Thymus (tissue), 14 donors: Measurements from ENCODE around the gene KCNA5. TPM values are rescaled to one million over a fixed set of nuclear protein-coding genes. Genes with fewer than 3 reads are reported as not detected.

ENCODE experiments used
- DNase-seq, 9 donors: peaks; one replicate each; pipeline ENCODE4 v3.0.0-alpha.2; 2013; ENCODE audit warnings: low spot score in 9 of 9, low read depth in 6 of 9, missing footprints in 1 of 9
- H3K27ac ChIP-seq, 2 donors: one replicate each; pipeline ENCODE4 v1.5.1; 2013; ENCODE audit warnings: control low read depth in 1 of 2, low read depth in 1 of 2, low read length in 1 of 2, mild to moderate bottlenecking in 1 of 2, moderate library complexity in 1 of 2
- H3K27me3 ChIP-seq, 2 donors: one replicate each; pipeline ENCODE4 v1.5.1; 2013; ENCODE audit warnings: low read length in 1 of 2; ENCODE audit not compliant: control insufficient read depth in 2 of 2, insufficient read depth in 1 of 2
- H3K36me3 ChIP-seq, 2 donors: one replicate each; pipeline ENCODE4 v1.5.1; 2013; ENCODE audit warnings: low read length in 1 of 2, mild to moderate bottlenecking in 1 of 2, moderate library complexity in 1 of 2; ENCODE audit not compliant: control insufficient read depth in 2 of 2, insufficient read depth in 2 of 2
- H3K4me1 ChIP-seq, 2 donors: one replicate each; pipeline ENCODE4 v1.5.1; 2013; ENCODE audit warnings: low read length in 2 of 2; ENCODE audit not compliant: control insufficient read depth in 2 of 2, insufficient read depth in 2 of 2
- H3K4me3 ChIP-seq, 2 donors: one replicate each; pipeline ENCODE4 v1.5.1; 2013; ENCODE audit warnings: low read length in 2 of 2, control low read depth in 1 of 2, mild to moderate bottlenecking in 1 of 2
- H3K9me3 ChIP-seq, 2 donors: one replicate each; pipeline ENCODE4 v1.5.1; 2013; ENCODE audit warnings: low read length in 1 of 2, mild to moderate bottlenecking in 1 of 2; ENCODE audit not compliant: control insufficient read depth in 2 of 2, insufficient read depth in 1 of 2
- WGBS: extraction: QIAGEN DNeasy Blood & Tissue Kit; methylation state at CpG from one replicate; pipeline ENCODE4 v1.1.7; 2013; 5-methylcytosine and 5-hydroxymethylcytosine counted together
- long read RNA-seq, 10 donors: transcript quantifications; one replicate each; lab custom pipeline, GENCODE V29; 2026
- polyA plus RNA-seq: library from polyadenylated mRNA; stranded (reverse); fragments of 200-250 nt; gene quantifications from one replicate; pipeline ENCODE4 v1.2.3, GENCODE V29; 2013
- total RNA-seq: library from RNA; stranded (reverse); fragments of 120-200 nt; gene quantifications from one replicate; pipeline ENCODE4 v1.2.4, GENCODE V29; 2013
- donor health status: healthy.

The KCNA5 gene
- total RNA-seq, result 0.33 TPM
- 2.9 TPM for polyA plus RNA-seq
- long read RNA-seq, donor 1, result 0 reads
- long read RNA-seq, donor 2, result 0 reads
- long read RNA-seq, donor 3, result 0 reads
- long read RNA-seq, donor 4, result 0 reads
- long read RNA-seq, donor 5, partial matches to known transcripts, result 0 of 2 reads
- long read RNA-seq, donor 5, other reads (novel, unspliced or antisense), result 0 of 2 reads
- long read RNA-seq, donor 6, partial matches to known transcripts, result 0 of 2 reads
- long read RNA-seq, donor 6, other reads (novel, unspliced or antisense), result 0 of 2 reads
- long read RNA-seq, donor 7, partial matches to known transcripts, result 0 of 1 reads
- long read RNA-seq, donor 7, other reads (novel, unspliced or antisense), result 0 of 1 reads
- long read RNA-seq, donor 8, partial matches to known transcripts, result 0 of 1 reads
- long read RNA-seq, donor 8, other reads (novel, unspliced or antisense), result 0 of 1 reads
- long read RNA-seq, donor 9, result 0 reads
- long read RNA-seq, donor 10, result 0 reads

GRCh38 chr12:5043589-5044419 is at the start of gene KCNA5:
Gene KCNA5 (plus strand): TSS chr12:5043879. CDS start chr12:5044148, 269 bp downstream.
- peaks cover 0 to 12% of the 10 kb centered on the region in 2 donors for H3K4me1 ChIP-seq
- H3K4me3 ChIP-seq, result peak within 1 kb of the TSS in 1 of 2 donors; percentile 25
- 4% methylated on average over 68 of the region's 68 CpGs for WGBS
- peak in 8 of 9 donors; percentile 9 to 77 (median 42) for DNase-seq
- no peaks in the 10 kb centered on the region for H3K9me3 ChIP-seq
- H3K36me3 ChIP-seq, result no peaks in the 10 kb centered on the region
- no peak within 1 kb of the TSS for H3K27ac ChIP-seq
- peaks cover 41 to 78% of the 10 kb centered on the region in 2 donors for H3K27me3 ChIP-seq

- Histone ChIP-seq H3K4me3 (no peak overlapping the region), H3K27me3 (peaks cover 0 to 10% of the 10 kb centered on the region in 2 donors), H3K9me3 (no peaks in the 10 kb centered on the region), H3K4me1 (no peaks in the 10 kb centered on the region), H3K36me3 (no peaks in the 10 kb centered on the region), H3K27ac (no peak overlapping the region)
- DNase-seq, result no peak
- 89% methylated on average over 4 of the region's 4 CpGs for WGBS
These were observed 49.1 kb upstream of the KCNA5 start for GRCh38 chr12:4994622-4995021.

DNA sequence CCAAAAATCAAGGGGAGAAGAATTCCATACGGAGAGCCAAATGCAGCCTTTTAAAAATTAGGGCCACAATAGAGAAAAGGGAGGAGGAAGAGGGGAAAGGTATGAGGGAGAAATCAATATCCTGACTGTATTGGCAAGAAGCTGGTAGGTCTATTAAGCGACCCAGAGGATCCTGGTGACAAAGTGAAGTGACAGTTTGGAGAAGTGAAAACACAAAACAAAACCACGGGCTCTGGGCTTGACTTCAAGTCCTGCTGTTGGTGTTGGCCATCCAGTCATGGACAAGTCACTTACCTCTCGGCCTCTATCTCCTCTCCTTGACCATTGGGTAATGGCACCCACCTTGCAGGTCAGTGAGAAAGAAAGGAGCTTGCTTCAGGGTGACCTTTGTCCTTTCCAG is 47.0 kb upstream of the KCNA5 start:
- no peak overlapping the region for H3K27ac ChIP-seq
- 83% methylated on average over 4 of the region's 4 CpGs for WGBS
- no peaks in the 10 kb centered on the region for H3K36me3 ChIP-seq
- peaks cover 0 to 18% of the 10 kb centered on the region in 2 donors for H3K27me3 ChIP-seq
- H3K4me3 ChIP-seq, result no peak overlapping the region
- H3K9me3 ChIP-seq, result no peaks in the 10 kb centered on the region
- no peak for DNase-seq
- no peaks in the 10 kb centered on the region for H3K4me1 ChIP-seq

DNA sequence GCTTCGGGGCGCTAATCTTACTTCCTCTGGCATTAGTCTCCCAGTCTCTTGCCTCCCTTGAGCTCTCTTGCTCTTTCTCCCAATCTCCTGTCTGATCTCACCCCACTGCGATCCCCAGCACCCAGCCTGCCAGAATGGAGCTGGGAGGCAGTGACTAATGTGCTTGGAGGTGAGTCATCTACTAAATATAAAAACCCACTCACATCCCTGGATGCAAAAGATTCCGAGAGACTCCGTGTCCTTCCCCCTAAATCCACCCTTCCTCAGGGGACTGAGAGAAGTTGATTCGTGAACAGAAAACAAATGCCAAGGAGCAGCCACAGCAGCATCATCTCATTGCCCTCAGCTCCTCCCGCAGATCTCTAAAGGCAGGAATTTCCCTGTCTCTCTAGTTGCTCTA is 45.7 kb upstream of the KCNA5 start:
- H3K9me3 ChIP-seq, result no peaks in the 10 kb centered on the region
- no peak overlapping the region for H3K4me3 ChIP-seq
- H3K27me3 ChIP-seq, result peaks cover 0 to 16% of the 10 kb centered on the region in 2 donors
- no peaks in the 10 kb centered on the region for H3K4me1 ChIP-seq
- WGBS, result 87% methylated on average over 7 of the region's 7 CpGs
- H3K27ac ChIP-seq, result no peak overlapping the region
- DNase-seq, result no peak
- H3K36me3 ChIP-seq, result no peaks in the 10 kb centered on the region

- Histone ChIP-seq H3K36me3 (no peaks in the 10 kb centered on the region), H3K4me1 (no peaks in the 10 kb centered on the region), H3K4me3 (no peak overlapping the region), H3K27ac (no peak overlapping the region), H3K27me3 (peaks cover 0 to 13% of the 10 kb centered on the region in 2 donors), H3K9me3 (no peaks in the 10 kb centered on the region)
- DNase-seq, result no peak
- 77% methylated on average over 3 of the region's 3 CpGs for WGBS
These were observed 43.5 kb upstream of the KCNA5 start for GRCh38 chr12:5000204-5000603.

DNA sequence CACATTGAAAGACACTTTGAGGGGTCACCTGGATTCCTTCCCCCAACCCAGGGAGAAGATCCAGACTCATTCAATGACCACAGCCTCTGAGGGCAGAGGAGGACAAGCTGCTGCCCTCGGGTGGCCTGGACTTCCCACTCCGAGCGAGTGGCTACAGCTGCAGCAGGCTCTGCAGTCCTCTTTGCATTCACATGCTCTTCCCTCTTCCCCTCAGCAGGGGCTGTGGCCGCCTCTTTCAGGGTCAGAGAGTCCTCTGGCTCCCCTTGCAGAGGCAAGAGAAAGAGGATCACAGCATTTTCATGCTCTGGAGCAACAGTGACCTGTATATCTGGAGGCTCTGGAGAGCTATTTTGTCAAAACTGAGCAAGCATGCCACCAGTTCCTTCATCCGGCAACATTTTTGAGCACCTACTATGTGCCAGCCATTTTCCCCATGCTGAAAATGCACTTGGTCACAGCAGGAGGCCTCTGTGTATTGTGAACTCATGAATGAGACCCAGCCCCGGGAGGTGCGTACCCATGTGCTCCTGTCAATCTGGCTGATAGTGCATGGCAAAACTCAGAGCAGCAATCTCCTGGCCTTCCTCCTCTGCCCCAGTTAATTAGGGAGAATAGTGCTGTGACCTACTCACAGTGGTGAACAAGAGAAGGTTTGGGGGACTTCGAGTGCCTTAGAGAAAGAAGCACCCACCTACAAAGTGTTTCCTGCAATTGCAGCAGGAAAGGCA is 42.9 kb upstream of the KCNA5 start:
- no peaks in the 10 kb centered on the region for H3K9me3 ChIP-seq
- H3K27ac ChIP-seq, result no peak overlapping the region
- no peak overlapping the region for H3K4me3 ChIP-seq
- peaks cover 0 to 13% of the 10 kb centered on the region in 2 donors for H3K27me3 ChIP-seq
- no peaks in the 10 kb centered on the region for H3K36me3 ChIP-seq
- DNase-seq, result no peak
- WGBS, result 86% methylated on average over 8 of the region's 8 CpGs
- H3K4me1 ChIP-seq, result no peaks in the 10 kb centered on the region

- H3K27me3 ChIP-seq, result peaks cover 0 to 10% of the 10 kb centered on the region in 2 donors
These were observed 40.5 kb upstream of the KCNA5 start for GRCh38 chr12:5003025-5003666.

DNA sequence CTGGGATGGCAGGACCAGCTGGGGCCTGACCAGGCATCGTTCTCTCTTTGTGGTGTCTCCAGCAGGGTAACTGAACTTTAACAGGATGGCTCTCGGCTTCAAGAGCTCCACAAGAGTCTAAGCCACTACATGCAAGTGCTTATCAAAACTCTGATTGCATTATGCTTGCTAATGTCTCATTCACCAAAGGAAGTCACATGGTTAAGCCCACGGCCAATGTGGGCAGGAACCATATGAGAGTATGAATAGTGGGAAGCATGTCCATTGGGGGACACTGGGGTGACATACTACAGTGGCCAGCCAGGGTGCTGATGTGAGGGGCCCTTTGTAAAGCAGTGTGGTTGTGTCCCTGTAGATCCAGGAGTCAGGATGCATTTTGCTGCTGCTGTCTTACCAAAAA is 35.0 kb upstream of the KCNA5 start:
- Histone ChIP-seq H3K36me3 (no peaks in the 10 kb centered on the region), H3K27ac (no peak overlapping the region), H3K4me3 (no peak overlapping the region), H3K27me3 (peaks cover 0 to 8% of the 10 kb centered on the region in 2 donors), H3K9me3 (no peaks in the 10 kb centered on the region), H3K4me1 (no peaks in the 10 kb centered on the region)
- WGBS, result 68% methylated on average over 3 of the region's 3 CpGs
- DNase-seq, result no peak

More at GRCh38 chr12:5003025-5003666, 40.5 kb upstream of the KCNA5 start:
- no peak overlapping the region for H3K4me3 ChIP-seq
- H3K4me1 ChIP-seq, result no peaks in the 10 kb centered on the region
- no peak overlapping the region for H3K27ac ChIP-seq
- 31% methylated on average over 9 of the region's 9 CpGs for WGBS
- no peaks in the 10 kb centered on the region for H3K36me3 ChIP-seq
- DNase-seq, result peak in 3 of 9 donors; percentile 4 to 34 (median 33)
- no peaks in the 10 kb centered on the region for H3K9me3 ChIP-seq
